Umbilical cord (tissue), 2 donors: Measurements from ENCODE around the gene SPDYE4. TPM values are rescaled to one million over a fixed set of nuclear protein-coding genes. Genes with fewer than 3 reads are reported as not detected.

ENCODE experiments used
- DNase-seq: peaks from one replicate; pipeline ENCODE4 v3.0.0-alpha.2; 2015; ENCODE audit warnings: low spot score
- total RNA-seq: library from RNA; depleted of rRNA; stranded (reverse); fragments of >200 nt; gene quantifications from one replicate; pipeline ENCODE4 v1.2.3, GENCODE V29; 2014; ENCODE audit warnings: low replicate concordance; ENCODE audit not compliant: insufficient read depth

SPDYE4 gene
- total RNA-seq, 1 donor from 2014 or later = not detected

DNA sequence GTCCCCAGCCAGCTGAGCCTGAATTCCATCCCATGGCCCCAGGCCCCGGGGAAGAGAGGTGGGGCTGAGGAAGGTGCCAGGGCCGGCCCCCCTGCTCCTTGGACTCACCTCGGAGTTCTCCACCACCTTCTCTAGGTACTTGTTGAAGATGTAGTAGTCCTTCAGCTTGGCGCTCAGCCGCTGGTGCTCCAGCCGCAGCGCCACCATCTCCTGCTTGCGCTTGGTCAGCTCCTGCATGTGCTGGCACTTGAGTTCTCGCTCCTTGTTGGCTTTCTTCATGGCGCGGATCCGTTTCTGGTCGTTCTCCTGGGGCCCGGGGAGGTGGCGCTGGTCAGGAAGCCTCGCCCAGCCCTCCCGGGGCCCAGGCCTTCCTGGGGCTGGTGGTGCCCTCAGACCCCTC, 17.0 kb downstream of the SPDYE4 start:
- no peak for DNase-seq

DNA sequence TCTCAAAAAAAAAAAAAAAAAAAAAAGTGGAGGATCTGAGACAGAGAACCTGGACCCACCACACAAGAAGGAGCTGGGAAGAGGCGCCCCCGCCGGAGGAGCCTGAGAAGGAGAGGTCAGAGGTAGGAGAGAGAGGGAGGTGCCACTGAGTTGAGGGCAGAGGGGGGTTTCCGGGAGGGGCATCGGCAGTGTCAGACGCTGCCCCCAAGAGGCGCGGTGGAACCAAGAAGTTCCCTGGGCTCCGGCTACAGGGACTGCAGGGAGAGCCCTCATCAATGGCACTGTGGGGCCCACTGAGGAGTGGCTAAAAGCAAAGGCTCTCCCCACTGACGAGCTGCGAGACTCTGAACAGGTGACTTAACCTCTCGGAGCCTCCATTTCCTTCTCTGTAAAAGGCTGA, 17.9 kb downstream of the SPDYE4 start:
- no peak for DNase-seq

DNA sequence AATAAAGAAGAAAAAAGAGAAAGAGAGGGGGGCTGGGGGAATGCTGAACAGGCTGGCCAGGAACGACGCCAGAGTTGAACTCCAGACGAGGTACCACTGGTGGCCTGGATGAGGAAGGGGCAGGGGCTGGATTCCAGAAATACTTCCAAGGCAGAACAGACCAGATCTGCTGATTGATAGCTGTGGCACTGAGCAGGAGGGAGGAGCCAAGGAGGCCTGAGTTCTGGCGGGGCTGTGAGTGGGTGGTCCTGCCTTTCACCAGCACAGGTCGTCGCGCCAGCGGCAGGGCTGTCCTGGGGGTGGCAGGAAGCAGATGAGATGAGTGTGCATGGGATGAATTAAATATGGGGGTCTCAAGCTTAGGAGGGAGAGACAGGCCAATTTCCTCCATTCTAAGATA, 19.2 kb downstream of the SPDYE4 start:
- DNase-seq = peak; percentile 49

DNA sequence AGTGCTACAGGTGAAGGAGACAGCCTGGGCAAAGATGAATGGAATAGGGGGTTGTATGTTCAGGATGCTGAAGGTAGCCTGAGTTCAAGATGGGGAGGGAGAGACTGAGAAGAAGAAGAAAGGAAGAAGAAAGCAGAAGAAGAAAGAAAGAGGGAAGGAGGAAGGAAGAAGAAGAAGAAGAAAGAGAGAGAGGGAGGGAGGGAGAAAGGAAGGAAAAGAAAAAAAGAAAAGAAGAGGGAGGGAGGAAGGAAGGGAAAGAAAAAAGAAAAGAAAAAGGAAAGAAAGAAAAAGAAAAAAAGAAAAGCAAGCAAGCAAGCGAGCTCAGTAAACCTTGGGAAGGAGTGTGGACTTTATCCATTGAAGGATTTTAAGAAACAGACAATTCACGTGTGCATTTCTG, 21.6 kb downstream of the SPDYE4 start:
- no peak for DNase-seq

DNA sequence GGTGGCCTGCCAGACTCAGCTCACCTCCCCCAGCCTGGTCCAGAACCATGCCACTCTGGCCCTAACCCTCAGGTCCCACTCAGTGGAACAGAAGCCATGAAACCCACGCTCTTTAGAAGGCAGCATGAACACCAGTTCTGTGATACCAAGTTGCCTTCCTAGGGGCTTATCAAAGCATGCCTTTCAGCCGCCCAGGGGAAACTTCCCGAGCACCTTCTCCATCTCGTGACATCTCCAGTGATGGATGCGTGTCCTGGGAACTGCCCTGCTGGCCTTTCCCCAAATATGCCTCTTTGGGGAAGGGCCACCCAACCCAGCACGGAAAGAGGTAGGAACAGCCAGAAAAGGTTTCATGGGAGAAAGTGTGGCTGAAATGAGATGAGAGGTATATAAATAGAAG, 22.0 kb downstream of the SPDYE4 start:
- DNase-seq = no peak

DNA sequence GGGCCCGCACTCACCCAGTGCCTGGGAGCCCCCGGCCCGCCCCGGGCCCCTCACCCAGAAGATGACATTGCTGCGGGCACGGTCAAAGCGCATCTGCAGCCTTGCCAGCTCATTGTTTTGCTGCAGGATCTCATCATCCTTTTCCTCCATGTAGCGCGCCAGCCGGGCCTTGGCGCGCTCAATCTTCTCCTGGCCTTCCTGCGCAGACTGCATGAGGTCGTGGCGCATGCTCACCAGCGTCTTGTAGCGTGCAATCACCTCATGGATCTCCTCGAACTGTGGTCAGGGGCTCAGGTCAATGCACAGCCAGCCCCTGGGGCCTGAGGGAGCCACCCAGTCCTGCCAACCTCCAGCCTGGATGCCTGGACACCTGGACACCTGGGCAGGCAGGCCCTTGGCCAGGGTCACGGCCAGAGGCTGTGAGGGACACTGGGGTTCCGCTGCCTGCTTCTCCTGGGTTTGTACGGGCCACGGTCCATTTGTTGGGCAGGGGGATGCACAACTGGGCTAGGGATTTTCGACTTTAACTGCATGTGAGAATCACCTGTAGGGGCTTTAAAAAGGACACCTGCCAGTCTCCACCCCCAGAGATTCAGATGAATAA, 22.9 kb downstream of the SPDYE4 start:
- DNase-seq = no peak

DNA sequence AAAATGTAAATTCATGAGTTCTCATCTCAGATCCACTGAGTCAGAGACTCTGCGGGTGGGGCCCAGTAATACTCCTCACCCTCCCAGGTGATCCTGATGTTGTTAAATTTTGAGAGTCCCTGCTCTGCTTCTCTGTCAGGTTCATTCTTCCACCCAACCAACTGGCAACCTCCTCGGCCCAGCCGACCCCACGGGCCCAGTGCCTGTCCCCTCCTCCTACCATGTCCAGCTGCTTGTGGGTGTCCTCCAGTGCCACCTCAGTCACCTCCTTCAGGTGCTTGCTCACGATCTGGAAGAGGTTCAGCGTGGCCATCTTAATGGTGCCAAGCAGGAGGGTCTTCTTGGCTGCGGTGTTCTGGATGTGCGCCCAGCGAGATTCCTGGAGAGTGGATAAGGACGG, 23.5 kb downstream of the SPDYE4 start:
- no peak for DNase-seq

DNA sequence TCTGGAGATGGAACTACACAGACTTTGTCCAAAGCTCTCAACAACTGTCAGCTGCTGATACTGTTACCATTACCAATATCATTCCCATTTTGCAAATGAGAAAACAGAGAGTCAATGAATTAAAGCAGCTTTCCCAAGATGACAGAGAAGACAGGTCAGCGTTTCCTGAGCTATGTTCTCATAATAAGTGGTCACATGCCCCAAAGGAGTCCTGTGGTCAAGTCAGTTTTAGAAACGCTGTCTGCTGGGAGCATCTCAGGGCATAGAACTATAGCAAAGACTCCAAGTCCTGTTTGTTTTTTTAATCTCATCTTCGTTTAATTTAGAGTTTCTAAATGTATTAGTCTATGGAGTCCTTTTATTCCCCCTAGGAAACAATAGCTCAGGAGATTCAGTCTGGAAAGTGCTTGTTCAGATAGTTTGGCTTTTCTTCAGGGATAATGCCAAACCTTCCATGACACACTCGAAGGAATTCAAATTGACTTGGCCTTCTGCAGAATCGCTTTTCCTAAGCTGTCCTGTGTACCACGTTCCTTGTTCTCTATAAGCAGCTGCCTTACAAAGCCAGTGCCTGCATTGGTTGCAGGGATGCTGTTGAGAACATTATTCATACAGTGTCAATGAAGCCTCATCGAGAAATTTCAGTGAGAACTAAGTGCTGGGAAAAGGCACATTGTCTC, 25.8 kb downstream of the SPDYE4 start:
- no peak for DNase-seq

DNA sequence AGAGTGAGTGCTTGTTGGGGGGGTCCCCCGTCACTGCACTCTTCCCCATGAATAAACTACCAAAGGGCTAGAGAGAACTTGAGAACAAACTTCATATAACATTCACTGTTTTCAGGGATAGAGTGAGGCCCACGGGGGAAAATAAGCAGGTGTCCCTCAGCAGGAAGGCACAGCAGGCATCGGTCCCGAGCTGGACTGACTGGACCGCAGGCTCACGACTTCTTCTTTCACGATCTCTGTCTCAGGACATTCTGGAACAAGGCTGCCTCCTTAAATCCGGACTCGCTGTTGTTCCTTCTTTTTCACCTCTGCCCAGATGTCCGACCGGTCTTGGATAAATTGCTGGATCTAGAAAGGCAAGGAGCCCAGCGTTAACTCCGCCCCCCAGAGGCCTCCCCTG, 28.5 kb downstream of the SPDYE4 start:
- DNase-seq = no peak

DNA sequence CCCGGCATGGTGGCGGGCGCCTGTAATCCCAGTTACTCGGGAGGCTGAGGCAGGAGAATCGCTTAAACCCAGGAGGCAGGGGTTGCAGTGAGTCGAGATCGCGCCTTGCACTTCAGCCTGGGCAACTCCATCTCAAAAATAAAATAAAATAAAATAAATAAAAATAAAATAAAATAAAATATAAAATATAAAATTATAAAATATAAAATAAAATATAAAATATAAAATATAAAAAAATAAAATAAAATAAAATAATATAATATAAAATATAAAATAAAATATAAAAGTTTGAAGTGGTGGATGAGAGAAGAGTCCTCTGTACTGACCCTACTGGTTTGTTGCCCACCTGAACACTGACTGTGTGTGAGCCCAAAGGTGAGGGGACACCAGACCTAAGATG, 28.9 kb downstream of the SPDYE4 start:
- no peak for DNase-seq

DNA sequence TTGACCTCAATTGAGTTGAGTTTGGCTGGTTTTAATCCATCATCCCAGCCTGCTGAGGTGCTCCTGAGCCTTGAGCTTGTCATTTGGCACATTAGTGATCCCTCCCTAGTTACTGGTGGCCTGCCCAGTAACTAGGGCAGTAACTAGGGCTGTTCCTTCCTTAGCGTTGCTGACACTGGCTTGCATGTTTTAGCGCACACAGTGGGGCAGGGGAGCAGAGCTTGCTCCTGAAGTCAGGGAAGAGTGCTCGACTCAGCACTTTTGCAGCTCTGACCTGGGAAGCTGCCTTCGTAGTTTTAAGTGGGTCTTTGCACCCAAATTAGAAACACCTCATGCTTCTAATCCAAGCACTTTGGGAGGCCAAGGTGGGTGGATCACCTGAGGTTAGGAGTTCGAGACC, 29.4 kb downstream of the SPDYE4 start:
- DNase-seq = no peak

DNA sequence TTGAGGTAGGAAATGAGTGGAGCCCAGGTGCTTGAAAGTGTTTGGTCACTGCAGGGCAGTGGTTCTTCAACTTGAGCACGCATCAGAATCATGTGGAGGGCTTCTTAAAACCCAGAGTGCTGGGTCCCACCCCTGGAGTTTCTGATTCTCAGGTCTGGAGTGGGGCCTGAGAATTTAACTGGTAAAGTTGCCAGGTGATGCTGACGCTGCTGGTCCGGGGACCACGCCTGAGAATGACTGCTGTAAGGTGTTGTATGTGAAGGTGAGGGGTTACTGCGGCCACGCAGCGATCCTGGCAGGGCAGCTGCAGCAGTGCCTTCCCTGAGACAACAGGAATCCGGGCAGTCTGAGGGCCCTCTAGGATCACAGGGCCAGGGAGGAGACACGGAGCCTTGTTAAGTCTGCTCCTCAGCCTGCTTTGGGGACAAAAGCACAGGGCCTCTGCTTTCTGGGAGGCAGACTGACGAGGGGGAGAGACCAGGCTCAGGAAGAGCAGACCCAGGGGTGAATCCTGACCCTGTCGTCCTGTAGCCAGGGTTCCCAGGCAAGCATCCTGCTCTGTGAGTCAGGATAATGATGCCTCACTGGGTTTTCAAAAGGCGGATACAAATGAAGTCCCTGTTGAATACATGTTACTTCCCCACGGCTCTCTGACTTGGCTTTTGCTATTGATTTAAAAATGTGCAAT, 30.0 kb downstream of the SPDYE4 start:
- no peak for DNase-seq

DNA sequence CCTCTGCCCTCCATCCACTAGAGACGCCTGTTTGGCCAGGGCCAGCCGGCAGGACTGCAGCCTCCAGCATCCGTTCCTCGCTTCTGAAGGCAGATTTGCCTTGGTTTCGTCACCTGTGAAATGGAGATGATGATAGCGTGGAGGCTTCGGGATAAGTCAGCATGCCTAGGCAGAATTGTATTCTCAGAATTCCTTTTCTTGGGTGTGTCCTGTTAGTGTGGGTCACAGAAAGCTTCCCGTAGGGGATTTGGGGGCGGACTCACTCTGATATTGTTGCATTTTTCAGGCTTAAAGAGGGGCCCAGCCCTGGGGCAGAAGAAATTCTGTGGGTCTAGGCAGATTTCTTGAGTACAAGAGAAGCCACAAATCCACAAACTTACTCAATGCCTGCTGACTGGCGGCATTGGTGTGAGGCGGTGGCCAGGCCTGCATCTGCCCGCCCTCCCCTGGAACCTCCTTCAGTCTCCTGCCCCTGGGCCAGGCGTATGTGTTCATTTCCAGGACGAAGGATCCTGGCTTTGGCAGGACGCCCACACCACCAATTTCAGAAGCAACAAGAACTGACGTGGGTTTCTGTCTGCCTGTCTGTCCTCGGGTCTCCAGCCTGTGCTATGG, 31.3 kb downstream of the SPDYE4 start:
- peak; percentile 93 for DNase-seq

DNA sequence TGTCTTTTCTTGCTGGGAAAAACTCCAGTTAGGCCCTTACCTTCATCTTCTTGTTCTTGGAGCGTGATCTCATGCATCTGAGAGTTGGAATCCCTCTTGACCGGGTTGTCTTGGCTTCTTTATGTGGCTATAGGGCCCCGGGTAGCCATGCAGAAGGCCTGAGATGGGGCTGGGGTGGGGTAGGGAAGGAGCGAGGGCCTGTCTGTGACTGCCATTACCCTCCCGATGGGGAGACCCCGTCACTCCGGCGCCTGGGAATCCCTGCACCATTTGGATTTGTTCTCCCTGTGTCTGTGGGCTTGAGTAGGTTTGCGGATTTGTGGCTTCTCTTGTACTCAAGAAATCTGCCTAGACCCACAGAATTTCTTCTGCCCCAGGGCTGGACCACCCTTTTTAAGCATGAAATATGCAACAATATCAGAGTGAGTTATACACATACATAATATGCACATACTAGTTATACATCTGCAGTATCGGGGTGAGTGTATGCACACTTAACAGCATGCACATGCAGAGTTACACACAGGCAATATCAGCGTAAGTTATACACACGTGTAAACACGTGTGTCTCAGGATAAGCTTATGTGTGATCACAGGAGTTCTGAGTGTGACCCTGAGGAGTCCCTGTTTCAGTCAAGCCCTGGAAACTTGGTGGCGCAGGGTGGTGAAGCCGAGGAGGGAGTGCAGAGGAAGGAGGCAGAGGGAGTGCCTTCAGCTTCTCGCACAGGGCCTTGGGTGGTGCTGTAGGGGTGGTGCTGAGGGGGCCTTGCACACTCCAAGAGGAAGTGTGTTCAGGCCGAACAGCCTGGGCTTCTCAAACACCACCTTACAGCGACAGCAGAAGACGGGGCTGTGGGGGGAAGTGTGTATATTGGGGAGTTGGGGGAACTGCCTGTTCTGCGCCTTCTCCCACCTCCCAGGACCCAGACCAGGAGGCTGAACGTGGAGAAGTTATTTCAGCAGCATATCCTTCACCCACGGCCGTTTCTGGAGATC, 32.2 kb downstream of the SPDYE4 start:
- no peak for DNase-seq

DNA sequence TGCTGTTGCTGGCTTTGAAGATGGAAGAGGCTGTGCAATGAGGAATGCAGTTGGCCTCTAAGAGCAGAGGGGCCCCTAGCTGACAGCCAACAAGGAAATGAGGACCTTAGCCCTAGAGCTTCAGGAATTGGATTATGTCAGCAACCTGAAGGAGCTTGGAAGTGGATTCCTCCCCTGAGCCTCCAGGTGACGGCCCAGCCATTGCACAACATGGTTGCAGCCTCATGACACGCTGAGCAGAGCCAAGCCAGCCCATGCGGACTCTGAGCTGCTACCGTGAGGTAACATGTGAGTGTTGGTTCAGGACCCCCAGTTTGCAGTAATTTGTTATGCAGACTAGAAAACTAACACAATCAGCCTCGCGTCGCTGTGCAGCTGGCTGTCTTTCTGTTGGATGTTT, 33.9 kb downstream of the SPDYE4 start:
- DNase-seq = no peak

DNA sequence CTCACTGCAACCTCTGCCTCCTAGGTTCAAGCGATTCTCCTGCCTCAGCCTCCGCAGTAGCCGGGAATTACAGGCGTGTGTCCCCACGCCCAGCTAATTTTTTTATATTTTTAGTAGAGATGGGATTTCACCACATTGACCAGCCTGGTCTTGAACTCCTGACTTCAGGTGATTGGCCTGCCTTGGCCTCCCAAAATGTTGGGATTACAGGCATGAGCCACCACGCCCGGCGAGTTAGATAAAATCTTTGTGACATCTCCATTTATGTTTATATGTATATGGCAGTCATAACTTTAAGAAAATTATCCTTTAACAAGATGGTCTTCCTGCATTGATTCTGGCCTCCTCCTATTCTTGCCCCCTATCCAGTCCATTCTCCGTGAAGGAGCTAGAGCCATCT, 37.8 kb downstream of the SPDYE4 start:
- DNase-seq = no peak

DNA sequence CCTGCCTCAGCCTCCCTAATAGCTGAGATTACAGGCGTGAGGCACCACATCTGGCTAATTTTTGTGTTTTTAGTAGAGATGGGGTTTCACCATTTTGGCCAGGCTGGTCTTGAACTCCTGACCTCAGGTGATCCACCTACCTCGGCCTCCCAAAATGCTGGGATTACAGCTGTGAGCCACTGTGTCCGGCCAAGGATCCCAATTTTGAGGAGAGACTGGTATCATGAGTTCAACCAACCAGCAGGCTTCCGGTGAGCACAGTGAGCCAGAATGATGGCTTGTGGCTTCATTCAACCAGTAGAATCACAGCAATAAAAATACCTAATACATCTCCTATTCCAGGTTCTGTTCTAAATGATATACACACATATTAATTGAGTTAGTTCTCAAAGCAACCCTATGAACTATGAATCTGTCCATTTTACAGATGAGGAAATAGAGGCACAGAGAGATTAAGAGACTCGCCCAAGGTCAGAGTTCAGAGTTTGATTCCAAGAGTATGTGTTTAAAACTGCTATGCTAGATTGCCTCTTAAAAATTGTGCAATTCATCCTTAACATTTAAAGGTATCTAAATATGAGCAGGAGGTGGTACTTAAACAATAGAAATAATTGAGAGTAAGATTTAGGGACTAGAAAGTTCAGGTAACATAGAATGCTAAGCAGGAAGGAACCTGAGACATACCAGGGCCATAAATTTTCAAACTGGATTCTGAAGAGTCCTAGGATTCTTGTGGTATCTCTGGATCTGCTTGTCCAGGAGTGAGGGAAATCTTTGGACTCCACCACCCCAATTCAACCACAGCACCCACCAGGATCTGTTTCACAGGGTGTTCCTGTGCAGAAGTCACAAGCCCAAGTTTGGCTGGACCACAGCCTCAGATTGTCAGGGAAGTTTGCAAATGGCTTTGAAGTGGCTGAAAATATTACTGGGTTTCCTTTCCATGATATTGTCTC, 38.8 kb downstream of the SPDYE4 start:
- no peak for DNase-seq

DNA sequence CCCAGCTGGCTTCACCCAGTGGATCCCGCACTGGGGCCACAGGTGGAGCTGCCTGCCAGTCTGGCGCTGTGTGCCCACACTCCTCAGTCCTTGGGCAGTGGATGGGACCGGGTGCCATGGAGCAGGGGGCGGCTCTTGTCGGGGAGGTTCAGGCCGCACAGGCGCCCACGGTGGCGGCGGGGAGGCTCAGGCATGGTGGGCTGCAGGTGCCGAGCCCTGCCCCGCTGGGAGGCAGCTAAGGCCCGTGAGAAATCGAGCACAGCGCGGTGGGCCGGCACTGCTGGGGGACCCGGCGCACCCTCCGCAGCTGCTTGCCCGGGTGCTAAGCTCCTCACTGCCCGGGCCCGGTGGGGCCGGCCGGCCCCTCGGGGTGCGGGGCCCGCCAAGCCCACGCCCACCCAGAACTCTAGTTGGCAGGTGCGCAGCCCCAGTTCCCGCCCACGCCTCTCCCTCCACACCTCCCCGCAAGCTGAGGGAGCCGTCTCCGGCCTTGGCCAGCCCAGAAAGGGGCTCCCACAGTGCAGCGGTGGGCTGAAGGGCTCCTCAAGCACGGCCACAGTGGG, 40.3 kb downstream of the SPDYE4 start:
- no peak for DNase-seq

DNA sequence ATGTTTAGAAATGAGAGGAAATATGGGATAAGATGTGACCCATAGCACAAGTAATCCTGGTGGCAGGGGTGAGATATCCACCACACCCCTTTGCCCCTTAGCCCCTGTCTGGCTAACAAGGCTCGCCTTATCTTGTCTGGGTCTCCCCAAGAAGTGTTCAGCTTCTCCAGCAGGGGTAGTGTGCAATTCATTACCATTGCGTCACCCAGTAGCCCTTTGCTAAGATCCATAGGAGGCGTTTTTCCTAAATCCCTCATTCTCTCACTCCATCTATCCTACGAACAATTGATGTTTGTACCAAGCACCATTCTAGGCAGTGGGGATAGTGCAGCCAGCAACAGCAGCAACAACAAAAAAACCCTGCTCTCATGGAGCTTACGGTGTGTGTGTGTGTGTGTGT, 44.5 kb downstream of the SPDYE4 start:
- DNase-seq = no peak

DNA sequence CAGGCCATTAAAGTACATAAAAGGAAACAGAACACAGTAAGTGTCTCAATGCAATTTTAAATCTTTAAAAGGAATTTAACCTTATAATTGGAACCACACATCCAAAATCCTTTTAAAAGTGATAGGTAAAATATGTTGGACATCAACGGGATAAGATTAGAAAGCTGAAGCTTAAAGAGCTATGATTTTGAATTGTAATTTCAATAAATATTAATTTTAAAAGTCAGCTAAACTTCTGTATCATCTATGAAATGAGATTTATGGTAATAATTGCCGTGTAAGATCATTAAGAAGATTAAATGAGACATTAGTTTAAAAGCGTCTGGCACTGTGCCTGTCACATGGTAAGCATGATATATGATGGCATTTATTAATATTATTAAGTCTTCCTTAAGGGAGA, 45.0 kb downstream of the SPDYE4 start:
- no peak for DNase-seq
